ENCODE results near the gene SSNA1. TPM values are rescaled to one million over a fixed set of nuclear protein-coding genes. Genes with fewer than 3 reads are reported as not detected.

The SSNA1 gene
- total RNA-seq, 1 experiment from 2014 or later: 163 TPM

GRCh38 chr9:137149942-137150616 lies 38.4 kb upstream of the SSNA1 start:
- in situ Hi-C loops (cut with HindIII; ENCODE audit: low pct_unique_long_range_greater_than_20kb, low sequenced_read_pairs): no loop called here
- peak; percentile 97 for DNase-seq (ENCODE audit: low read depth)

GRCh38 chr9:137150617-137151457 lies 37.6 kb upstream of the SSNA1 start:
- in situ Hi-C loops (cut with HindIII; ENCODE audit: low pct_unique_long_range_greater_than_20kb, low sequenced_read_pairs): no loop called here
- DNase-seq (ENCODE audit: low read depth): peak; percentile 94

- DNase-seq (ENCODE audit: low read depth): no peak
- in situ Hi-C loops (cut with HindIII; ENCODE audit: low pct_unique_long_range_greater_than_20kb, low sequenced_read_pairs): no loop called here
Observed at GRCh38 chr9:137152844-137153405, 35.6 kb upstream of the SSNA1 start.

- DNase-seq (ENCODE audit: low read depth): no peak
- in situ Hi-C loops (cut with HindIII; ENCODE audit: low pct_unique_long_range_greater_than_20kb, low sequenced_read_pairs): no loop called here
Observed at GRCh38 chr9:137156567-137157375, 31.7 kb upstream of the SSNA1 start.

- DNase-seq (ENCODE audit: low read depth): no peak
- in situ Hi-C loops (cut with HindIII; ENCODE audit: low pct_unique_long_range_greater_than_20kb, low sequenced_read_pairs): no loop called here
Observed at GRCh38 chr9:137157618-137158415, 30.7 kb upstream of the SSNA1 start.

- in situ Hi-C loops (cut with HindIII; ENCODE audit: low pct_unique_long_range_greater_than_20kb, low sequenced_read_pairs): no loop called here
Observed at GRCh38 chr9:137158625-137159024, 29.9 kb upstream of the SSNA1 start.

GRCh38 chr9:137159105-137160053 lies 29.1 kb upstream of the SSNA1 start:
- no peak for DNase-seq (ENCODE audit: low read depth)
- in situ Hi-C loops (cut with HindIII; ENCODE audit: low pct_unique_long_range_greater_than_20kb, low sequenced_read_pairs): no loop called here

More at GRCh38 chr9:137158625-137159024, 29.9 kb upstream of the SSNA1 start:
- DNase-seq (ENCODE audit: low read depth): no peak

GRCh38 chr9:137160054-137160425 lies 28.4 kb upstream of the SSNA1 start:
- no peak for DNase-seq (ENCODE audit: low read depth)
- in situ Hi-C loops (cut with HindIII; ENCODE audit: low pct_unique_long_range_greater_than_20kb, low sequenced_read_pairs): no loop called here

GRCh38 chr9:137160716-137161557 lies 27.5 kb upstream of the SSNA1 start:
- in situ Hi-C loops (cut with HindIII; ENCODE audit: low pct_unique_long_range_greater_than_20kb, low sequenced_read_pairs): no loop called here
- no peak for DNase-seq (ENCODE audit: low read depth)

- DNase-seq (ENCODE audit: low read depth): no peak
- in situ Hi-C loops (cut with HindIII; ENCODE audit: low pct_unique_long_range_greater_than_20kb, low sequenced_read_pairs): no loop called here
Observed at GRCh38 chr9:137161558-137162486, 26.7 kb upstream of the SSNA1 start.

- in situ Hi-C loops (cut with HindIII; ENCODE audit: low pct_unique_long_range_greater_than_20kb, low sequenced_read_pairs): no loop called here
- DNase-seq (ENCODE audit: low read depth): peak; percentile 51
Observed at GRCh38 chr9:137162505-137163364, 25.7 kb upstream of the SSNA1 start.

GRCh38 chr9:137163365-137163715 lies 25.1 kb upstream of the SSNA1 start:
- no peak for DNase-seq (ENCODE audit: low read depth)
- in situ Hi-C loops (cut with HindIII; ENCODE audit: low pct_unique_long_range_greater_than_20kb, low sequenced_read_pairs): no loop called here

GRCh38 chr9:137163805-137164204 lies 24.7 kb upstream of the SSNA1 start:
- DNase-seq (ENCODE audit: low read depth): no peak
- in situ Hi-C loops (cut with HindIII; ENCODE audit: low pct_unique_long_range_greater_than_20kb, low sequenced_read_pairs): no loop called here
